GM21529 (cell line): Measurements from ENCODE around the gene SDK1.
"Not testable (repeated sequence)": the region's sequence is repeated elsewhere in the genome, so short reads cannot be mapped to it uniquely, and the experiment has no call there.

Experiments
- ATAC-seq: cut with Tn5 transposase; IDR thresholded peaks from one replicate; pipeline ENCODE4 v1.9.1; 2021; ENCODE audit not compliant: unreplicated experiment

Gene SDK1

DNA sequence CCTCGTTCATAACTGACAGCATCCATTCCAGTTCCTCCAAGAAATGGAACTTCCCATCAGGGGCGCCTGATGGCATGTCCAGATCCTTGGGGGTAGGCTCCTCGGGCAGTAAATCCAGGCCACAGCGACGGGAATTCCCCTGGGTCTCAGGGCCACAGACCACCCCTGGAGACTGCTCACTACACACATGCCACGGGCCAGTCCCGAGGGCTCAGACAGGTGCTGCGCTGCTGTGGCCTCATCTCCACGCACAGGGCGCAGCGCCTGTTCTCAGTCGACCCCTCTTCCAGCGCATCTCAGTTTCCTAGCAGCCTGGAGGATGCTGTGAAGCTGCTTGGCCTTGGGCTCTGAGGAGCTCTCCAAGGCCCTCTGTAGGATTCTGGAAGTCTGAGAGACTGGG lies 907.5 kb downstream of the SDK1 start:
- ATAC-seq: no peak

GRCh38 chr7:4209126-4209525 lies 908.1 kb downstream of the SDK1 start:
- ATAC-seq: no peak

GRCh38 chr7:4209966-4210365 lies 908.9 kb downstream of the SDK1 start:
- no peak for ATAC-seq

DNA sequence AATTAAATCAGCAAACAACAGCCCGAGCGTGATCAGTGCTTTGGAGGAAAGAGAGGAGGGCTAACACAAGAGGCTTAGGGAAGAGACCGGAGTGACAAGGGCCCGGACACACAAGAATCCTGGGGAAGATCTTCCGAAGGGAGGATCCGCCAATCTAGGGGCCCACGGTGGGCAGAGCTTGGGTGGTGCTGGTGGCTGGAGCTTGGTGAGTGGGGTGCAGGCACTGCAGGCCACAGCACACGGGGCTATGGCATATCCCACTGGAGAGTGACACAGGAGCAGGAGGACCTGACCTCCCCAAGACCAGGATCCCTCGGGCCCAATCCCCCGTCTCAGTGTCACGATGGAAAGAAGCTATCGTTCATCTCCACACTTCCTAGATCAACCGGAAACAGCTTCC lies 909.8 kb downstream of the SDK1 start:
- ATAC-seq: no peak

GRCh38 chr7:4211261-4211660 lies 910.2 kb downstream of the SDK1 start:
- ATAC-seq: no peak

- no peak for ATAC-seq
Observed at GRCh38 chr7:4212376-4212775, 911.3 kb downstream of the SDK1 start.

DNA sequence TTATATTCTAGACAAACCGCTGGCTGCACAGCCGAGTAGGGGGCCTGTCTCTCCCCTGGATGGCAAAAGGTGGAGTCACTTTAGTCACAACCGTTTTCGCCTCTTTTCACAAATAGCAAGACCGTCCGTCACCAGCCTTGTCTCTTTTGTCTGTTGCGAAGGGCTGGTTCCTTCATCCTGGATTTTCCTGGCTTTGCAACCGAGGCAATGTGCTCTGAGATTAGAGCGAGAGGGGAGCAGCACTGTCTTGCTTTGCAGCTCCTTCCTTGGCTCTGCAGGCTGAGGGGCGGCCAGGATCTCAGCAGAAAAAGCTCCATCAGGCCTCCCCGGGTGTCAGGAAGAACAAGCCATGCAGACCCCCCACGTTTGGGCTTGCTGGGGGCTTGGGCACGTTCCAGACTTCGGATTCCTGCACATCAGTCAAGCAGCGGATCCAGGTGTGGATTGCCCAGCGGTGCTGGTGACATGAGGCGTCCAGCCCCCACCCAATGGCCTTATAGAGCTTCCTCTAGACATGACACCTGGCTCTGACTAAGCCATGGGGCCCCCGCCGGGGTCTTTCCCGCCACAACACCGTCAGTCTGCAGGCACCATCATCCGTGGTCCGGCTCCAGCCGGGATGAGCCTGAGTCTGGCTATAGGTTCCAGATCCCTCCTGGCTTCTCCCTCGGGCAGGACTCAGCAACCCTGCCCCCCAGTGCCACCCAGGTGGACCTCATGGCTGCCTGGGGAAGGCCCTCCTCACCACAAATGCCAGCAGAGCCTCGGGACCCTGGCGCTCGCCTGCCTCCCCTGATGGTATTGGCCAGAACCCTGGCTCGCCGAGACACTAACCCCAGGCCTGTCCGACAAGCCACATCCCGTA lies 913.5 kb downstream of the SDK1 start:
- ATAC-seq: no peak

GRCh38 chr7:4215176-4215720 lies 914.2 kb downstream of the SDK1 start:
- no peak for ATAC-seq

- no peak for ATAC-seq
Observed at GRCh38 chr7:4216016-4216415, 915.0 kb downstream of the SDK1 start.

GRCh38 chr7:4217126-4217660 lies 916.1 kb downstream of the SDK1 start:
- not testable (repeated sequence) for ATAC-seq

- no peak for ATAC-seq
Observed at GRCh38 chr7:4218481-4218880, 917.4 kb downstream of the SDK1 start.

- ATAC-seq: no peak
Observed at GRCh38 chr7:4220011-4220410, 919.0 kb downstream of the SDK1 start.

DNA sequence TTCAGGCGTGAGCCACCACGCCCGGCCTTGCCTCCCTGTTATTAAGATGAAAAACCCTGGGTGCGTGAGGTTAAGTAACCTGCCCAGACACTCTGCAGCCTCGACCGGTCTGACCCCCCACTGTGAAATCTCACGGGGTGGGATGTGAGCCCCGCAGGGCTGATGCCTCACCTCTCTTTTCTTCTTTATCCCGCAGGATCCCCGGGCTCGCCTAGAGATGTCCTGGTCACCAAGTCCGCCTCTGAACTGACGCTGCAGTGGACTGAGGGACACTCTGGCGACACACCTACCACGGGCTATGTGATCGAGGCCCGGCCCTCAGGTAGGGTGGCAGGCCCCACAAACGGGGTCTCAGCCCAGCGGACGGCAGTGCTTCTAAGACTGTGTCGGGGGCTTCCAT lies 920.0 kb downstream of the SDK1 start:
- ATAC-seq: no peak

- ATAC-seq: no peak
Observed at GRCh38 chr7:4222676-4223075, 921.6 kb downstream of the SDK1 start.

GRCh38 chr7:4225361-4225771 lies 924.3 kb downstream of the SDK1 start:
- no peak for ATAC-seq

DNA sequence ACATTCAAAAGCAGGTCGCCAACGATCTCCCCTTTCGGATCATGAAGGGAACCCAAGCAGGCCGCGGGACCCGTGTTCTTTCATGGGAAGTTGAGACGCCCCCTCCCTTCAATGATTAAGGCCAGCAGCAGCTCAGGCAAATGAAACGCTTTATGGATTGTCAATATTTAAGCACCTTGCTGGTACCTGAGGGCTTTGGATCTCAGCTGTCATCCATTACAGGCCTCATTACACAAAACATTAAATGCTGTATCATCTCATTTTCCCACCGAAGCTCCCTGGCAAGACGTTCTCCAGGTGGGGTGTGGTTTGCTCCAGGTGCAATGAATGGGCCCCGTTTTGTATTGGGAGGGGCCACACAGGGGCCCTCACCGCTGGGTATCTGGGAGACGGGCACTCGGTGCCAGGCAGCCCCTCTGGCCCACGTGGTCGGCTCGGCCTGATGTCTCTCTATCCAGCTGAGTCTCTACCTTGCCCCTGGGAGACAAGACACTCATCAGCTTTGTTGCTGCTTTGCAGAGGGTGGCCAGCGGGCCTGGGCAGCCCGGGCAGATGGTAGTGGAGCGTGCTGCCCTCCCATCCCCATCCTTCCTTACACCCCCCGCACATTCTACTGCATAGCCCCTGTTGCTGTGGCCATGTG lies 925.0 kb downstream of the SDK1 start:
- ATAC-seq: no peak

- no peak for ATAC-seq
Observed at GRCh38 chr7:4226524-4226882, 925.5 kb downstream of the SDK1 start.

GRCh38 chr7:4227105-4228010 lies 926.3 kb downstream of the SDK1 start:
- ATAC-seq: no peak

DNA sequence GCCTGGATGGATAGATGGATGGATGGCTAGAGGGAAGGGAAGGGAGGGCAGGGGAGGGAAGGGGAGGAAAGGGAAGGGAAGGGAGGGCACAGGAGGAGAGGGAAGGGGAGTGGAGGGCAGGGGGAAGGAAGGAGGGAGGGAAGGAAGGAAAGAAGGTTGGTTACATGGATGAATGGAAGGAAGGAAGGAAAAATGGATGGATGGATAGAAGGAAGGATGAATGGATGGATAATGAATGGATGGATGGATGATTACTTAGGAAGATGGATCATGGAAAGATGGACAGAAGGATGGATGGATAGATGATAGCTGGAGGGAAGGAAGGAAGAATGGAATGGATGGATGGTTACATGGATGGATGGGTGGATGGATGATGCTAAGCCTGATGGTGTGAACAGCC lies 929.3 kb downstream of the SDK1 start:
- no peak for ATAC-seq

DNA sequence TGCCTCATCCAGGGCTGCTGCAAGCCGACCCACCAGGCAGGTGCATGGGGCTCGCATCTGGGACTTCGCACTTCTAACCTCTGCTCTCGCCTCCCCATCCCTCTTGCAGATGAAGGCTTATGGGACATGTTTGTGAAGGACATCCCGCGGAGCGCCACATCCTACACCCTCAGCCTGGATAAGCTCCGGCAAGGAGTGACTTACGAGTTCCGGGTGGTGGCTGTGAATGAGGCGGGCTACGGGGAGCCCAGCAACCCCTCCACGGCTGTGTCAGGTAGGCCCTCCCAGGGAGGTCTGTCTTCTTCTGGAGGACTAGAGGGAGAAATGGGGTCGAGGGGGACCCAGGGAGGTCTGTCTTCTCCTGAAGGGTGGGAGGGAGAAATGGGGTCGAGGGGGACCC lies 932.1 kb downstream of the SDK1 start:
- no peak for ATAC-seq
